Activated naive CD4-positive, alpha-beta T cell (primary cell): ENCODE results near the gene AARS2.
A peak's percentile ranks its signal among the peaks of the same experiment; 100 is the strongest.
"Not testable (repeated sequence)": the region's sequence is repeated elsewhere in the genome, so short reads cannot be mapped to it uniquely, and the experiment has no call there.

Experiments
- DNase-seq, 4 experiments: peaks; one replicate each; lab custom pipeline; 2025; lab: John Stamatoyannopoulos, UW

Gene AARS2

DNA sequence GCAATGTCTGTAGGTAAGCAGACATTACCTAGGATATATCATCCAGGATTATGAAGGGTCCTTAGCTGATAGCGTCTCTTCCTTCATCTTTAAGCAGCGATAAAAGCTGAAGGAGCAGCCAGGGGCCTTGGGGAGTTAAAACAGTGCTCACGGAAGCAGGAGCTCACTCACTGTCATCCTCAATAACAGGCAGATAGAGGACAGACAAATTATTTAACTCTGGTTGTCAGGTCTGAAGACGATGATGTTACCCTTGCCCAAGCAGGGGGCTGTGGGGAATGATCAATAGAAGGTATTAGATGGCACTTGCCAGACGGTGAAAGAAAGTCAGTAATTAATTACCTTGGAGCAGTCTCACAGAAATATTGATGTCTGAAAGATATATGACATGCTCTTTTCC lies 16.7 kb upstream of the AARS2 start:
- DNase-seq = no peak

DNA sequence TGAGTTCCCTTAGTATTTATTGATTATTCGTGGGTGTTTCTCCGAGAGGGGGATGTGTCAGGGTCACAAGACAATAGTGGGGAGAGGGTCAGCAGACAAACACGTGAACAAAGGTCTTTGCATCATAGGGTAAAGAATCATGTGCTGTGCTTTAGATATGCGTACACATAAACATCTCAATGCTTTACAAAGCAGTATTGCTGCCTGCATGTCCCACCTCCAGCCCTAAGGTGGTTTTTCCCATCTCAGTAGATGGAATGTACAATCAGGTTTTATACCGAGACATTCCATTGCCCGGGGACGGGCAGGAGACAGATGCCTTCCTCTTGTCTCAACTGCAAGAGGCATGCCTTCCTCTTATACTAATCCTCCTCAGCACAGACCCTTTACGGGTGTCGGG lies 15.1 kb upstream of the AARS2 start:
- not testable (repeated sequence) for DNase-seq

DNA sequence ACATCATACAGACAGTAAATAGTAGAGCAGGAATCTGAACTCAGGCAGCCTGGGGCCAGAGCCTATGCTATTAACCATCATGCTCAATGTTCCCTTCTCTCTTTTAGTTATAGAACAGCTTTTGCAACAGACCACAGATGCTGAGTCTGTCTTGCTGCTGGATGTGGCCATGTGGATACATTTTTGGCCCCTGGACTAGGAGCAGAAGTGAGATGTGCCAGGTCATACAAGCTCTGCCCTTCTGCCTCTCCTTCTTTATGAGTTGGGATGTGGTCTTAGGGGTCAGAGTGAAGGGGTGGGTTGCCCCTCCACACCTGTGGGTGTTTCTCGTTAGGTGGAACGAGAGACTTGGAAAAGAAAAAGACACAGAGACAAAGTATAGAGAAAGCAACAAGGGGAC lies 14.6 kb upstream of the AARS2 start:
- no peak for DNase-seq

DNA sequence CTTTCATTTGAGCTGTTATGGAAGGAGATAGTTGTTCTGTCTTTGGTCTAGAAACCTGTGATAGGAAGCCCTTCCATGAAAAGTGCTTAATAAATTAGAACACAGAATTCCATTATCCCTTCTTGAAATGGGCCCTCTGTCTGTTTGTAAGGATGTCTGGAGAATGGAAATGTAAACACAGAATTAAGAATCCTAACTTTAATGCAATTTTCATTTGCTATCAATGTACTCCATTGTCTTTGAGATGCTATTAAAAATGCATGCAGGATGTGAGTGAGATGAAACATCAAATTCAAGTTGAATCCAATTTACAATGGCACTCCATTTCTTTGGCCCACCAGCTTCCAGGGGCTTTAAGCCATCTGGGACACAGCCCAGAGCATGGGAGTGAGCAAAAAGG lies 13.9 kb upstream of the AARS2 start:
- no peak for DNase-seq

DNA sequence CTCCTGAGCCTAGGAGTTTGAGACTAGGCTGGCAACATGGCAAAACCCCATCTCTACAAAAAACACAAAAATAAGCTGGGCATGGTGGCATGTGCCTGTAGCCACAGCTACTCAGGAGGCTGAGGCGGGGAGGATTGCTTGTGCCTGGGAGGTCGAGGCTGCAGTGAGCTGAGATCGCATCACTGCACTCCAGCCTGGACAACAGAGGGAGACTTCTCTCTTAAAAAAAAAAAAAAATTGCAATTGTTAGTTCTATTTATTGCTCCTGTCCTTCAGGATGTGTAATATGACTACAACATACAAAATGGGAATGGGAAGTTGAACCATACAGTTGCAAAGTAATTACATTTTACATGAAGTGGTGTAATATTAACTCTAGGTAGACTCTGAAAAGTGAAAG lies 8.1 kb upstream of the AARS2 start:
- DNase-seq = no peak

DNA sequence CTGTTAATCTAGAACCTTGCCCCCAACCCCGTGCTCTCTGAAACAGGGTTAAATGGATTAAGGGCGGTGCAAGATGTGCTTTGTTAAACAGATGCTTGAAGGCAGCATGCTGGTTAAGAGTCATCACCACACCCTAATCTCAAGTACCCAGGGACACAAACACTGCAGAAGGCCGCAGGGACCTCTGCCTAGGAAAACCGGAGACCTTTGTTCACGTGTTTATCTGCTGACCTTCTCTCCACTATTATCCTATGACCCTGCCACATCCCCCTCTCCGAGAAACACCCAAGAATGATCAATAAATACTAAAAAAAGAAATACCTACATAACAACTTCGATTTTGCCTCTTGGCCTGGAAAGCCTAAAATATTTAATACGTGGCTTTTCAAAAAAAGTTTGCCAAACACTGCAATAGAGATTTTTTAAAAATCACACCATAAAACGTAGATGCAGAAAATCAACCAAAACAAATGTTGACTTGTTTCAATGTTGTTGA lies 4.0 kb upstream of the AARS2 start:
- not testable (repeated sequence) for DNase-seq

DNA sequence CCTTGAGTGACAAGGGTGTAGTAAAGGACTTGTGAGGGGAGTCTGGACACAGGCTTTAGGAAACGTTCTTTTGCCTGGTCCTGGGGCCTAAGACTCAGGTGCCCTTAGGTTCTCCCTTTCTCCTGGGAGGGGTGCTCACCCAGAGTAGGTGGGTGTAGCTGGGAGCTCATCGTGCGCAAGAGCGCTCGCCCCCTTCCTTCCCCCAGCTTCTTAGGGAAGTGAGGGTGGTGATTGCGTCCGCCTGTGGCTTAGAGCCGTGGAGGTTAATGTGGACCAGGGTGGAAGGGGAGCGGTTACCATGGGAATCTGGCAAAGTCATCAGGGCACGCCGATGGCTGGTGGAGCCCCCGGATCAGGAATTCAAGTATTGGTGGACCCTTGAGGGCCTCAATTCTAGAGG lies 3.3 kb upstream of the AARS2 start:
- no peak for DNase-seq

DNA sequence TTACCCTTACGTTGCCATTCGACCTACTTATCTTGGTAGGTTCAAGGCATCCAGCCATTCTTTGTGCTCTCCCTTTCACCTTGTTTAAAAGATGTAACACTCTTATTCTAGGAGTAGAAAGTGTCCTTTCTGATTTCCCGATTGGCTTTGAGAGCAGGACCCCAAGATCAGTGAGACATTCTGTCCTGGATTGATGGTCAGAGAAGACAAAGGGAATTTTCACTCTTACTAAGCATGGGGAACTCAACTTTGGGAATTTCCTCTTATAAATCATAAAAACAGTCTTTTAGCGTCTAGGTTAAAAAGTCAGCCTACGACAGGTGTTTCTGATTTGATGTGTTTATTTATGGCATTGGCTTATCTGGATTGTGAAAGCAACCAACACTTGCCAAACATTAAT lies 2.8 kb upstream of the AARS2 start:
- DNase-seq = no peak

DNA sequence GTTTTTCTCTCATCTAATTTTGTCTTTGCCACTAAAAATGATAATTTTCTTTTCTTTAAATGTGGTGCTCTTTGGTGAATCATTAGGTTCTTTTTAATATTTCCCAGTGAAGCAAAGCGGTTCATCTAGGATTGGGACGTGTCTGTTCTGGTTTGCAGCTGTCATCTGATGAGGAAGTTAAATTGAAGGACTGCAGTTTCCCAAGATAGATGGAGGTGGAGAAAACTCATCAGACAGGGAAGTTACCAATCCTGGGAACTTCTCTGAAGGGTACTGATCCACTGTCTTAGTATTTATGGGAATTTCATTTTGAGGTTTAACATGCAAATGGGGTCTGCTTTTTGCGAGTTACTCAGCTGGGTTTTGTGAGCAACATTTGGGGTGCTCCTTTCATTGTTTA lies 2.4 kb upstream of the AARS2 start:
- no peak for DNase-seq

DNA sequence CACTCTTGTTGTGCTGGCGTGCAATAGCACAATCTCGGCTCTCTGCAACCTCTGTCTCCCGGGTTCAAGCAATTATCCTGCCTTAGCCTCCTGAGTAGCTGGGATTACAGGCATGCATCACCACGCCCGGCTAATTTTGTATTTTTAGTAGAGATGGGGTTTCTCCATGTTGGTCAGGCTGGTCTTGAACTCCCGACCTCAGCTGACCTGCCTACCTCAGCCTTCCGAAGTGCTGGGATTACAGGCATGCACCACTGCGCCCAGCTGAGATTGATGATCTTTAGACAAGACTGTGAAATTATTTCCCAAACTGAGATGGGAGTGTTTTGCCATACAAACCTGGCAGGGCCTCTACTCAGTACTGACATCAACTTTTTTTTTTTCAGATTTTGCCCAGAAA lies 1.5 kb upstream of the AARS2 start:
- not testable (repeated sequence) for DNase-seq

DNA sequence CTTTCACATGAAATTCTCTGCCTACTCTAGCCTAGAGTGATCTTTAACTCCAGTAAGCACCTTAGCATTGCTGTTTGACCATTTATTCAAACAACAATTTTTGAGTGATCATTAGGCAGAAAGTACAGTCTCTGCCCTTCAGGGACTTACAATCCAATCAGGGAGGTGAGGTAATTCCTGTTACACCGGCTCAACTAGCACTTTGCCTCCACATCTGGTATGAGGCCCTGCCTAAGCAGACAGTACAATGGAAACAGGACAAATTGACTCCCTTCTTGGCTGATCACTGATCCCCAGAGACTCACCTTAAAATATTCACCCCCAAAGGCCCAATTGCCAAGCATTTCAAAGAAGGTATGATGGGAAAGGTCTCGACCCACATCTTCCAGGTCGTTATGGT lies 1.4 kb downstream of the AARS2 start:
- no peak for DNase-seq

DNA sequence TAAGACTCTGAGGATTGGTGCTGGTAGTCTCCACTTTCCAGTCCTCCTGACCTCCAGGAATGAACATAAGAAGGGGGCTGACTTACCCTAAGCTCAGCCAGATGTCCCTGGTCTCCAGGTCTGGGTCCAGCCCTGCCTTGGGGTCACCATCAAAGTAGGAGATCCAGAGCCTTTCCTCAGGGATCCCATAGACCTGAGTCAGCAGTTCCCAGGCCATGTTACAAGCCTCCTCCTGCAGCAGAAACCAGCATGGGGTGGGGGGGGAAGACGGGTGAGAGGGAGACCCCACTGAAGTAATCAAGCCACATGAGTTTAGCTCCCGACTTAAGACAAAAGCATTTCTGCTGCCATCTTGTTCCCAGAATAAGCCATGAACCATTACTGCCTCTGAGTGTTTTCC lies 1.8 kb downstream of the AARS2 start:
- no peak for DNase-seq

DNA sequence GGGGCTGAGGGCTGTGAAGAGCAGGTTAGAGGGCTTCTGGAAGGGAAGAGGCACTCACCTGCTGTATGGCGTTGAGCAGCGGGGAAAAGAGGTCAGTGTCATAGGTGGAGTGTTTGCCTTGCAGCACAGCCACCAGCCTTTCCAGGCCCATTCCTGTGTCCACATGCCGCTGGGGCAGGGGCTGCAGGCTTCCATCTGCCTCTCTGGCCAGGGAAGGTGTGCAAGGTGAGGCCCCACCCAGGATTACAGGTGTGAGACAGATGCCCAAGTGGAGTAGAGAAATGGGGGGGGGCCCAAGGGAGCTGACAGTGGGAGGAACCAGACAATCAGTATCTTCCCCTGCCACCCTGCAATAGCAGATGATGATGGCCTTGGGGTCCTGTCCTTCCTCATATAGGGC lies 2.9 kb downstream of the AARS2 start:
- no peak for DNase-seq

DNA sequence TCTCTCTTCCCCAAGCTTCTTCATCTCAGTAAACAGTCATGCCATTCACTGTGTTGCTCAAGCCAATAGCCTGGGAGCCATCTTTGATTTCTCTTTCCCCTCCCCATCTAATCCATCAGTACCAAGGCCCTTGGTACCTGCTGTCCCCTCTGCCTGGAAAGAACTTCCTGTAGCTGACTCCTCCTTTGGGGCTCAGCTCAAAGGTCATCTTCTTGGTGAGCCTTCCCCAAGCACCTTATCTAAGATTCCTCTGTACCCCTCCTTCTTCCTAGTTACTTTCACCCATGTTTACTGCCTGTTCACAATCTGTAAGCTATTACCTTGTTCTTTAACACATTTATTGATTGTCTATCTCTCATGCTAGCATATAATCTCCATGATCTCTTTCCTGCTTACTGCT lies 3.5 kb downstream of the AARS2 start:
- no peak for DNase-seq

DNA sequence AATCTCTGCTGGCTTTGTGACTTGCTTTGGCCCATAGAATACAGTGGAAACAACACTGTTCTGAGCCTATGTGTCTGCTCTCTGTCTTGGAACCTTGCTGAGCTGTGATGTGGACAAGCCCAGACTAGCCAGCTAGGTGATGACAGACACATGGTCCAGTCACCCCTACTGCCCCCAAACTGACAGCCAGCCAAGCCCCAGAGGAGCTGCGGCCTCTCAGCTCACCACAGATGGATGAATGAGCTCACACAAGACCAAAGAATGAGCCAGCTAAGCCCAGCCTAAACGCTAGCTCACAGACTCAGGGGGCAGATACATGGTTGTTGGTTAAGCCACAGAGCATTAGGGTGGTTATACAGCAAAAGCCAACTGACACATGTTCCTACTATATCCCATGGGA lies 4.1 kb downstream of the AARS2 start:
- DNase-seq = no peak

DNA sequence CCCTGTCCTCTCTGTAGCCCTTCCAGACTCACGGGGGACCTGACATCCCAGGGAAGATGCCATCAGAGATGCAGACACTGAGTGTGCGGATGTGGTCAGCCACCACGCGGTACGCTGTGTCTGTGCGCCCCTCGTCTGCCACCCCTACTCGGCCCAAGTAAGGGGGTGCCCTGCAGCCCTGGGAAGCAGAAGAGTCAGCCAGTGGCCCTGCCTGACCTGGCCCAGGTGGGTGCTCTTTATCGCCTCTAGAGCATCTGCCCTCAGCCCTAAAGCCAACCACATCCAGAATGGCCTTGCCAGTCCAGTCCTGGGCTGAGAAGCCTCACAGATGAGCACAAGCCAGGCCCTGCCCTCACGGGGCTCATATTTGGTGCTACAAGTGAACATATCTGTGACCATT lies 5.9 kb downstream of the AARS2 start:
- no peak for DNase-seq

DNA sequence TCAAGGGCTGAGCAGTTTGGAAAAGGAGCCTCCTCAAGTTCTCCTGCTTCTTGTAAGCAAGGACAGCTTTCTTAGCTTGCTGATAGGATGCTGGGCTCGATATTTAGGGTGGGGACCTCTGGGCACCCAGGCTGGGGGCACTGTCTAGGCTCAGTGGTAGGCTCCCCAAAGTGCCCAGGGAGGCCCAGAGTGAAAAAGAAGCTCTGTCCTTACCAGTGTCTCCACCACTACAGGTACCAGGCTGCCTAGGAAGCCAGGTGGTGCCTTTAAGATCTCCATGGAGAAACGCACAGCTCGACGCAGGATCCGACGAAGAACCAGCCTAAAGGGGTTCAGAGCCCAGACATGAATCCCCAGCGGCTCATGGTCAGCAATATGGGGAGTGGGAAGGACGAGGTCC lies 6.4 kb downstream of the AARS2 start:
- no peak for DNase-seq

DNA sequence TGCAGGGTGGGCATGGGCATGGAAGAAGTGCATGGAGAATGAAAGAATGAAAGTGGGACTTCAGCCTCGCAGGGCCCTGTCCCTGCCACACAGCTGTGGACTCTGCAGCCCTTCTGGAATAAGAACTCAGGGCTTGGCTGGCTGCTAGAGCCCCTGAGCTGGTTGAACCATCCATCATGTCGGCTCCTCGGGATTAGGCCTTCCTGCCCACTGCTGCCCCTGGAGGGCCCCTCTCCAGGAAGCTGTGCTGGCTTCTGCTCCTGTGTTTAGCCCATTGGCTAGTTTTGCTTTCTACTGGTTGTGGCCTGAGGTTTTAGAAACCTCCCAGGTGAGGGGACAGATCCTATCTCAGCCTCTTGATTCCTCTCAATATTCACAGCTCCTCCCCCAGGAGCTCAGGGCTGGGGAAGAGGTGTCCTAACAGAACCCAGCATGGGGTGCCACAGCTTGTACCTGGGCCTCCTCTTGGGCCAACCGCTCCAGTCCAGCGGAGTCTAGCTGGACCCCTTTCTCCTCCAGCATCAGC lies 7.9 kb downstream of the AARS2 start:
- no peak for DNase-seq

DNA sequence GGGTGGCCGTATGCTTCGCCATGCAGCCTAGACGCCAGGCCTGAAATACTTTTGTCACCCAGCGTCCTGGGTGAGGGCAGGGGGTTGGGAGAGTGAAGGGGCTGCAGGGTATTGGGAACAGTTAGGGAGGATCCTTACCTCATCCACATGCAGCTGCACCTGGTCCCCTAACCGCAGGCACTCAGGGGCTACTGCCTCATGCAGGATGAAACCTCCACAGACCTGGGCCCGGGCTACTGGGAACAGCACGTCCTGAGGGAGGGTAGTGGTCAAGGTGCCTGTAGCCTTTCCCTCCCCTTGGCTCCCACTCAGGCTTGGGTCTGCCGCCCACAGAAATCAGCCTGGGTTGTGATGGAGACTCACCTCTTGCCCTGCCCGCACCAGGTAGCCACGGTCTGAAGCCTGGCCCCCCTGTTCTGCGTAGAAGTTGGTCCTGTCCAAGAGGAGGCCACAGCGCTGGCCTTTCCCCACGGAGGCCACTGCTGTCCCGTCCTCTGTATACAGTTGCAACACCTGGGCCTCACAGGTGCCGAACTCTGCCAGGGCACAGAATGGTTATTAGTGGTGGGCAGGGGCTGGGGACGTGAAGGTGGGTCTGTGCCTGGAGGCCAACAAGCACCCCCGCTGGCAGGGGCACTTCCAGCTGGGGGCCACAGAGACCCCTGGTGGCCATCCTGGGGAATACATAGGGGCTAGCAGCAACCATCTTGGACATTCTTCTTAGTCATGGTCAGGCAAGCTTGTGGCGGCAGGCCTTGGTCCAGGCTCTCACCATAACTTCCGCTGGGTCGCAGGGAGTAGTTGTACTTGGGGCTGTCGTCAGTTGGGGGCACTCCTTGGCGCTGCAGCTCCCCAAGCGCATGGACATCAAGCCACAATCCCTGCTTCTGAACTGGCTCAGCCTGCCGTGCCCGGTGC lies 8.6 kb downstream of the AARS2 start:
- peak in 1 of 4 experiments; percentile 20 for DNase-seq

DNA sequence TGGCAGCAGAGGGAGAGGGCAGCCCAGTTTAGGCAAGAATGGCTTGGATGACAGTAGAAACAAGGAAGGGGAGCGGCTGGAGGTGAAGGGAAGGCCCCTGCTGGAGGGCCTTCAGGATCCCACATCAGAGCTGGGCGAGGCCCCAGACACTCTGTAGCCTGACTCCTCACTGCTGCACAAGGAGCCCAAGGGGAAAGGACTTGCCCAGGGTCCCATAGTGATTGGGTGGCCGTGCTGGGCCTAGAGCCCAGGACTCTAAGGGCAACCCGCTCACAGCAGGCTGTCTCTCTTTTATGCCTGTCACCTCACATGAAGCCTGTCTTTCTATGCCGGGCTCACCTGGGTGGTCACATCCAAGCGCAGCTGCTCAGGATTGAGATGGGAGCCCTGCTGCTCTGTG lies 9.3 kb downstream of the AARS2 start:
- no peak for DNase-seq

DNA sequence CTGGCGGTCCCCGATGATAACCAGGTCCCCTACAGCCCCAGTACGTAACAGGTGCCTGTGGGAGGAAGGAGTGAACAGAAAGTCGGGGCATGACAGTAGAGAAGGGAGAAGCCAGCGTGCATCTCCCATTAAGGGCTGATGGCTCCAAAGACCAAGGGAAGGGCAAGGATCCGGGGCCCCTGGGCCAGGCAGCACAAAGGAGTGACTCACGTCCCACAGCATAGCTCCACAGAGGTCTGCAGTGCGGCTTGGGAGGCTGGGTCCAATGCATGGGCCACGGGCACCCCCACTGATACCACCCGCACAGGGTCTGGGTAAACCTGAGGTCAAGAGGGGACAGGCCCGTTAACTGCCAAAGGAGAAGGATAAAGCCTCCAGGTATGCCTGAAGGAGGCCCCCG lies 10.3 kb downstream of the AARS2 start:
- no peak for DNase-seq

DNA sequence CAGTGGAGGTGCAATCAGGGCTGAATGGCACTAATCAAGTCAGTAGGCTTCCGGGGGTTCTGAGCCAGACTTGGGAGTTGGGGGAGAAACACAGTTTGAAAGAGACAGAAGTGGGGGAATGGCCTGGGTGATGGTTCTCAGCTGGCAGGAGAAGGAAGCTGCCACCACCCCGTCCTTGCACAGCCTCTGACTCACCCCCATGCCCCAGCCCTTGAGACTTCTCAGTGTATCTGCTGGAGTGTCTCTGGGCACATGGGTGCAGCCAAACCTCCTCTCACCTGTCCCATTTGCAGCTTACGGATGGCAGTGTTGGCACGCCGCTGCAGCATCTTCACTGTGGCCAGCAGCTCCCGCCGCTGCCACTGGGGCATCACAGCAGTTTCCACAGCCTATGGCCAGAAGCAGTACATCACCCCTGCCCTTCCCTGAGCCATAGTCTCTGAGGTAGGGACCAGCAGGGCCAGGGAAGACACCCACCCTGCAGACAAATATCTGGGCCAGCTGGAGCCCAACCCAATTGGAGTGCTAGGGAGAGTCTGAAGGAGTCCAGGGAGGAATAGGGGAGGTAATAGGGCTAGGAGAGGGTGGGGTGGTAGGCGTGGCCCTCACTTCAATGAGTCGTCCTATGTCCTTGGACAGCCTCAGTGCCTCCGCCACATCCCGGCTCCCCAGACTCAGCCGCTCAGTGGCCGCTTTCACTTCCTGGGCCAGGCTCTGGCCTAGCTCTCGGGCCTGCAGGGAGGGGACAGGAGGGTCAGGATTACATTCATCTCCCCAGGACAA lies 11.2 kb downstream of the AARS2 start:
- no peak for DNase-seq

DNA sequence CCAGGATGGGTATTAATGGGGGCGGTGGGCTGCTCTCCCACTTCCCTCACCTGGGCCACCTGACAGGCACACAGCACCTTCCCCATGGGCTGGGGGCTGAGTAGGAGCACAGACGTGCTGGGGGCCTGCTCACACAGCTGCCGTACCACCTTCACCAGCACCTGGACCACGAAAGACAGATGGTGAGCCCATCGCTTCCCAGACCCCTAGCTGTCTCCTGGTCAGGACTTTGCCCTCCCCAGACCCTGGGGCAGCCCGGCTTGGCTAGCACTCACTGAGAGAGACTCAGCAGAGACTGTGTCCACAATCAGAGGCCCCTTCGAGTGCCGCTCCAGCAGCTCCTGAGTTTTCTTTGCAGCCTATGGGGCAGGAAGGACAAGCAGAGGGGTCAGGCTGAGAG lies 12.0 kb downstream of the AARS2 start:
- no peak for DNase-seq
